HL-60 (cell line): ENCODE data around the gene MBD3L4.

Source experiments
- DNase-seq, 2 experiments: peaks; one replicate each; pipeline ENCODE4 v3.0.0-alpha.2; 2010 to 2020; ENCODE audit warnings: low read depth in 1 of 2, low spot score in 1 of 2
- H3K27ac ChIP-seq: fragments of 250-450 bp; sonication (Bioruptor Pico); replicated peaks from 2 replicates; pipeline ENCODE4 v1.5.1; 2020; ENCODE audit warnings: mild to moderate bottlenecking, moderate library complexity
- H3K27me3 ChIP-seq: fragments of 250-450 bp; sonication (Bioruptor Pico); 2 replicates; pipeline ENCODE4 v1.5.1; 2021; ENCODE audit warnings: mild to moderate bottlenecking, moderate library complexity; ENCODE audit not compliant: insufficient read depth, poor library complexity, severe bottlenecking
- H3K4me3 ChIP-seq: replicated peaks from 2 replicates; pipeline ENCODE4 v1.5.1; 2011; ENCODE audit warnings: mild to moderate bottlenecking, control low read depth, low read length; ENCODE audit not compliant: insufficient read depth
- GABPA ChIP-seq: IDR thresholded peaks from 2 replicates; pipeline ENCODE4 v1.6.1; 2012; ENCODE audit warnings: low read depth
- POLR2AphosphoS5 ChIP-seq: IDR thresholded peaks from 2 replicates; pipeline ENCODE4 v1.6.1; 2012; ENCODE audit warnings: low read depth
- SPI1 ChIP-seq: IDR thresholded peaks from 2 replicates; pipeline ENCODE4 v1.6.1; 2012; ENCODE audit warnings: low read depth, mild to moderate bottlenecking, borderline replicate concordance
- TF ChIP-seq, protein P1 (sequence below): IDR thresholded peaks from 2 replicates; pipeline ENCODE4 v1.6.1; 2012; ENCODE audit warnings: low read depth; ENCODE audit not compliant: insufficient replicate concordance
- TF ChIP-seq, protein P2 (sequence below): IDR thresholded peaks from one replicate; pipeline ENCODE4 v1.5.1; 2011; ENCODE audit warnings: low read length, control low read depth, inconsistent platforms; ENCODE audit not compliant: insufficient read depth

Gene MBD3L4

DNA sequence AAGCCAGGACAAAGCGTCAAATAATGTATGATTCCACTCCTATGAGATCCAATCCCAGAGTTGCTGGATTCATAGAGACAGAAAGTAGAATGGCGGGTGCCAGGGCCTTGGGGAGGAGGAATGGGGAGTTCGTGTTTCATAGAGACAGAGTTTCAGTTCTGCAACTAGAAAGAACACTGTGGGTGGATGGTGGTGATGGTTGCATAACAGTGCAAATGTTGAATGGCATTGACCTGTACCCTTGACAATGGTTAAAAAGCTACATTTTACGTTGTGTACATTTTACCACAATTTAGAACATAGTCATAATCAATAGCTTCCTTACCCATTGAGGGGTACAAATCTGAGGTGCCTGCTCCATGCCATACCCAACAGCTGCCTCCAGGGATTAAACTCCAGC lies 52.1 kb downstream of the MBD3L4 start:
- no peak overlapping the region for H3K4me3 ChIP-seq
- no peak for DNase-seq
- H3K27me3 ChIP-seq, result no peaks in the 10 kb centered on the region
- TF ChIP-seq, protein P1, sequence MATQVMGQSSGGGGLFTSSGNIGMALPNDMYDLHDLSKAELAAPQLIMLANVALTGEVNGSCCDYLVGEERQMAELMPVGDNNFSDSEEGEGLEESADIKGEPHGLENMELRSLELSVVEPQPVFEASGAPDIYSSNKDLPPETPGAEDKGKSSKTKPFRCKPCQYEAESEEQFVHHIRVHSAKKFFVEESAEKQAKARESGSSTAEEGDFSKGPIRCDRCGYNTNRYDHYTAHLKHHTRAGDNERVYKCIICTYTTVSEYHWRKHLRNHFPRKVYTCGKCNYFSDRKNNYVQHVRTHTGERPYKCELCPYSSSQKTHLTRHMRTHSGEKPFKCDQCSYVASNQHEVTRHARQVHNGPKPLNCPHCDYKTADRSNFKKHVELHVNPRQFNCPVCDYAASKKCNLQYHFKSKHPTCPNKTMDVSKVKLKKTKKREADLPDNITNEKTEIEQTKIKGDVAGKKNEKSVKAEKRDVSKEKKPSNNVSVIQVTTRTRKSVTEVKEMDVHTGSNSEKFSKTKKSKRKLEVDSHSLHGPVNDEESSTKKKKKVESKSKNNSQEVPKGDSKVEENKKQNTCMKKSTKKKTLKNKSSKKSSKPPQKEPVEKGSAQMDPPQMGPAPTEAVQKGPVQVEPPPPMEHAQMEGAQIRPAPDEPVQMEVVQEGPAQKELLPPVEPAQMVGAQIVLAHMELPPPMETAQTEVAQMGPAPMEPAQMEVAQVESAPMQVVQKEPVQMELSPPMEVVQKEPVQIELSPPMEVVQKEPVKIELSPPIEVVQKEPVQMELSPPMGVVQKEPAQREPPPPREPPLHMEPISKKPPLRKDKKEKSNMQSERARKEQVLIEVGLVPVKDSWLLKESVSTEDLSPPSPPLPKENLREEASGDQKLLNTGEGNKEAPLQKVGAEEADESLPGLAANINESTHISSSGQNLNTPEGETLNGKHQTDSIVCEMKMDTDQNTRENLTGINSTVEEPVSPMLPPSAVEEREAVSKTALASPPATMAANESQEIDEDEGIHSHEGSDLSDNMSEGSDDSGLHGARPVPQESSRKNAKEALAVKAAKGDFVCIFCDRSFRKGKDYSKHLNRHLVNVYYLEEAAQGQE, result no peak
- TF ChIP-seq SPI1, result no peak
- no peak for TF ChIP-seq POLR2AphosphoS5
- TF ChIP-seq GABPA, result no peak
- TF ChIP-seq, protein P2, sequence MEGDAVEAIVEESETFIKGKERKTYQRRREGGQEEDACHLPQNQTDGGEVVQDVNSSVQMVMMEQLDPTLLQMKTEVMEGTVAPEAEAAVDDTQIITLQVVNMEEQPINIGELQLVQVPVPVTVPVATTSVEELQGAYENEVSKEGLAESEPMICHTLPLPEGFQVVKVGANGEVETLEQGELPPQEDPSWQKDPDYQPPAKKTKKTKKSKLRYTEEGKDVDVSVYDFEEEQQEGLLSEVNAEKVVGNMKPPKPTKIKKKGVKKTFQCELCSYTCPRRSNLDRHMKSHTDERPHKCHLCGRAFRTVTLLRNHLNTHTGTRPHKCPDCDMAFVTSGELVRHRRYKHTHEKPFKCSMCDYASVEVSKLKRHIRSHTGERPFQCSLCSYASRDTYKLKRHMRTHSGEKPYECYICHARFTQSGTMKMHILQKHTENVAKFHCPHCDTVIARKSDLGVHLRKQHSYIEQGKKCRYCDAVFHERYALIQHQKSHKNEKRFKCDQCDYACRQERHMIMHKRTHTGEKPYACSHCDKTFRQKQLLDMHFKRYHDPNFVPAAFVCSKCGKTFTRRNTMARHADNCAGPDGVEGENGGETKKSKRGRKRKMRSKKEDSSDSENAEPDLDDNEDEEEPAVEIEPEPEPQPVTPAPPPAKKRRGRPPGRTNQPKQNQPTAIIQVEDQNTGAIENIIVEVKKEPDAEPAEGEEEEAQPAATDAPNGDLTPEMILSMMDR, result no peak
- H3K27ac ChIP-seq, result no peak overlapping the region
